ENCODE data around the gene TMED9.

- TF ChIP-seq, protein P1, sequence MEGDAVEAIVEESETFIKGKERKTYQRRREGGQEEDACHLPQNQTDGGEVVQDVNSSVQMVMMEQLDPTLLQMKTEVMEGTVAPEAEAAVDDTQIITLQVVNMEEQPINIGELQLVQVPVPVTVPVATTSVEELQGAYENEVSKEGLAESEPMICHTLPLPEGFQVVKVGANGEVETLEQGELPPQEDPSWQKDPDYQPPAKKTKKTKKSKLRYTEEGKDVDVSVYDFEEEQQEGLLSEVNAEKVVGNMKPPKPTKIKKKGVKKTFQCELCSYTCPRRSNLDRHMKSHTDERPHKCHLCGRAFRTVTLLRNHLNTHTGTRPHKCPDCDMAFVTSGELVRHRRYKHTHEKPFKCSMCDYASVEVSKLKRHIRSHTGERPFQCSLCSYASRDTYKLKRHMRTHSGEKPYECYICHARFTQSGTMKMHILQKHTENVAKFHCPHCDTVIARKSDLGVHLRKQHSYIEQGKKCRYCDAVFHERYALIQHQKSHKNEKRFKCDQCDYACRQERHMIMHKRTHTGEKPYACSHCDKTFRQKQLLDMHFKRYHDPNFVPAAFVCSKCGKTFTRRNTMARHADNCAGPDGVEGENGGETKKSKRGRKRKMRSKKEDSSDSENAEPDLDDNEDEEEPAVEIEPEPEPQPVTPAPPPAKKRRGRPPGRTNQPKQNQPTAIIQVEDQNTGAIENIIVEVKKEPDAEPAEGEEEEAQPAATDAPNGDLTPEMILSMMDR (IDR thresholded peaks at IDR 0.05 in 2 of 3, conservative IDR thresholded peaks at IDR 0.05 in 1 of 3; ENCODE audit: borderline replicate concordance in 1 of 3, insufficient read depth in 1 of 3, low read depth in 2 of 3, low read length in 2 of 3): no peak
- TF ChIP-seq YY1 (IDR thresholded peaks at IDR 0.05; ENCODE audit: extremely low read depth, insufficient replicate concordance, low read depth, low read length): no peak
- no peak for TF ChIP-seq SRF (IDR thresholded peaks at IDR 0.05; ENCODE audit: low read depth)
- TF ChIP-seq EZH2 (IDR thresholded peaks at IDR 0.05): no peak
- TF ChIP-seq POLR2AphosphoS5 (IDR thresholded peaks at IDR 0.05; ENCODE audit: low read depth, low read length): no peak
- TF ChIP-seq, protein P2, sequence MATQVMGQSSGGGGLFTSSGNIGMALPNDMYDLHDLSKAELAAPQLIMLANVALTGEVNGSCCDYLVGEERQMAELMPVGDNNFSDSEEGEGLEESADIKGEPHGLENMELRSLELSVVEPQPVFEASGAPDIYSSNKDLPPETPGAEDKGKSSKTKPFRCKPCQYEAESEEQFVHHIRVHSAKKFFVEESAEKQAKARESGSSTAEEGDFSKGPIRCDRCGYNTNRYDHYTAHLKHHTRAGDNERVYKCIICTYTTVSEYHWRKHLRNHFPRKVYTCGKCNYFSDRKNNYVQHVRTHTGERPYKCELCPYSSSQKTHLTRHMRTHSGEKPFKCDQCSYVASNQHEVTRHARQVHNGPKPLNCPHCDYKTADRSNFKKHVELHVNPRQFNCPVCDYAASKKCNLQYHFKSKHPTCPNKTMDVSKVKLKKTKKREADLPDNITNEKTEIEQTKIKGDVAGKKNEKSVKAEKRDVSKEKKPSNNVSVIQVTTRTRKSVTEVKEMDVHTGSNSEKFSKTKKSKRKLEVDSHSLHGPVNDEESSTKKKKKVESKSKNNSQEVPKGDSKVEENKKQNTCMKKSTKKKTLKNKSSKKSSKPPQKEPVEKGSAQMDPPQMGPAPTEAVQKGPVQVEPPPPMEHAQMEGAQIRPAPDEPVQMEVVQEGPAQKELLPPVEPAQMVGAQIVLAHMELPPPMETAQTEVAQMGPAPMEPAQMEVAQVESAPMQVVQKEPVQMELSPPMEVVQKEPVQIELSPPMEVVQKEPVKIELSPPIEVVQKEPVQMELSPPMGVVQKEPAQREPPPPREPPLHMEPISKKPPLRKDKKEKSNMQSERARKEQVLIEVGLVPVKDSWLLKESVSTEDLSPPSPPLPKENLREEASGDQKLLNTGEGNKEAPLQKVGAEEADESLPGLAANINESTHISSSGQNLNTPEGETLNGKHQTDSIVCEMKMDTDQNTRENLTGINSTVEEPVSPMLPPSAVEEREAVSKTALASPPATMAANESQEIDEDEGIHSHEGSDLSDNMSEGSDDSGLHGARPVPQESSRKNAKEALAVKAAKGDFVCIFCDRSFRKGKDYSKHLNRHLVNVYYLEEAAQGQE (IDR thresholded peaks at IDR 0.05; ENCODE audit: low read depth): no peak
- TF ChIP-seq POLR2A (IDR thresholded peaks at IDR 0.05; ENCODE audit: borderline replicate concordance, extremely low read depth, insufficient read depth, insufficient read length): no peak
Measured at GRCh38 chr5:177555228-177555627, 36.8 kb upstream of the TMED9 start.
